Measurements from ENCODE around the gene GSKIP. TPM values are rescaled to one million over a fixed set of nuclear protein-coding genes. Genes with fewer than 3 reads are reported as not detected.

The GSKIP gene
- total and polyA plus RNA-seq, 2 experiments from 2014 or later: 17.4 to 50.9 TPM

- H3K27ac Mint-ChIP-seq: no peak overlapping the region
- Histone ChIP-seq H2AFZ (no peak overlapping the region), H3K4me1 (ENCODE audit: insufficient read depth) (no peaks in the 10 kb centered on the region), H3K27ac (ENCODE audit: low read depth) (no peak overlapping the region), H3F3A (replicated peaks; ENCODE audit: low read depth) (no peaks in the 10 kb centered on the region), H3K27me3 (ENCODE audit: insufficient read depth) (no peaks in the 10 kb centered on the region), H3K9me2 (ENCODE audit: insufficient read depth) (no peaks in the 10 kb centered on the region), H3K36me3 (ENCODE audit: insufficient read depth) (no peaks in the 10 kb centered on the region), H3K79me2 (replicated peaks; ENCODE audit: insufficient read depth) (peaks cover 87% of the 10 kb centered on the region), H3K4me3 (no peak overlapping the region), H4K20me1 (replicated peaks; ENCODE audit: insufficient read depth) (peaks cover 11% of the 10 kb centered on the region), H3K4me2 (no peak overlapping the region)
- H3K36me3 Mint-ChIP-seq (ENCODE audit: low read depth): peaks cover 10% of the 10 kb centered on the region; the same call in 2 of the 3 replicates
- H3K4me3 Mint-ChIP-seq: no peak overlapping the region
- H3K9me3 Mint-ChIP-seq: peaks cover 6% of the 10 kb centered on the region; the same call in 2 of the 3 replicates
- no peaks in the 10 kb centered on the region for H3K27me3 Mint-ChIP-seq (ENCODE audit: insufficient read depth, low read depth, poor library complexity)
- no peak for ATAC-seq
- no peak for DNase-seq (ENCODE audit: low spot score)
- peaks cover 12% of the 10 kb centered on the region for H3K4me1 Mint-ChIP-seq
- TF ChIP-seq ZNF114 (CRISPR knock-in tag; IDR thresholded peaks at IDR 0.05): no peak
- TF ChIP-seq EZH2 (IDR thresholded peaks at IDR 0.05; ENCODE audit: low read depth, unreplicated experiment): no peak
- TF ChIP-seq POLR2AphosphoS5 (IDR thresholded peaks at IDR 0.05; ENCODE audit: low read depth): no peak
- TF ChIP-seq CREB1 (CRISPR knock-in tag; IDR thresholded peaks at IDR 0.05; ENCODE audit: low read depth): no peak
- no peak for TF ChIP-seq NANOG (IDR thresholded peaks at IDR 0.05; ENCODE audit: borderline replicate concordance)
Measured at GRCh38 chr14:96370528-96370927, 7.2 kb downstream of the GSKIP start.

GRCh38 chr14:96373538-96373937, 10.2 kb downstream of the GSKIP start:
- no peak for TF ChIP-seq ZNF462 (CRISPR knock-in tag; IDR thresholded peaks at IDR 0.05)
- TF ChIP-seq CTCF (conservative IDR thresholded peaks at IDR 0.05; ENCODE audit: low read depth in 2 of 2): no peak
- no peak for TF ChIP-seq STAT1 (IDR thresholded peaks at IDR 0.05; ENCODE audit: unreplicated experiment)
- no peak for TF ChIP-seq ZNF114 (CRISPR knock-in tag; IDR thresholded peaks at IDR 0.05)
- TF ChIP-seq ZNF331 (CRISPR knock-in tag; IDR thresholded peaks at IDR 0.05; ENCODE audit: low read depth): no peak
- no peak for TF ChIP-seq EZH2phosphoT487 (IDR thresholded peaks at IDR 0.05; ENCODE audit: unreplicated experiment)

More at GRCh38 chr14:96373538-96373937, 10.2 kb downstream of the GSKIP start:
- no peaks in the 10 kb centered on the region for H3K9me2 ChIP-seq (ENCODE audit: insufficient read depth)
- no peak overlapping the region for H3K27ac Mint-ChIP-seq
- no peak overlapping the region for H3K27ac ChIP-seq (ENCODE audit: low read depth)
- no peak overlapping the region for H3K4me3 ChIP-seq
- H3K9me3 Mint-ChIP-seq: peaks cover 6% of the 10 kb centered on the region; the same call in 2 of the 3 replicates
- no peak overlapping the region for H3K4me2 ChIP-seq
- H3K36me3 ChIP-seq (ENCODE audit: insufficient read depth): no peaks in the 10 kb centered on the region
- no peak overlapping the region for H3K4me3 Mint-ChIP-seq
- peaks cover 17% of the 10 kb centered on the region; the same call in 1 of the 2 replicates for H3K4me1 ChIP-seq (ENCODE audit: insufficient read depth)
- peaks cover 15% of the 10 kb centered on the region for H4K20me1 ChIP-seq (replicated peaks; ENCODE audit: insufficient read depth)
- no peaks in the 10 kb centered on the region for H3K27me3 Mint-ChIP-seq (ENCODE audit: insufficient read depth, low read depth, poor library complexity)
- no peaks in the 10 kb centered on the region for H3K27me3 ChIP-seq (ENCODE audit: insufficient read depth)
- H3K79me2 ChIP-seq (replicated peaks; ENCODE audit: insufficient read depth): peaks cover 73% of the 10 kb centered on the region
- H3K4me1 Mint-ChIP-seq: peaks cover 18% of the 10 kb centered on the region
- peaks cover 10% of the 10 kb centered on the region; the same call in 2 of the 3 replicates for H3K36me3 Mint-ChIP-seq (ENCODE audit: low read depth)
- no peaks in the 10 kb centered on the region for H3F3A ChIP-seq (replicated peaks; ENCODE audit: low read depth)
- DNase-seq (ENCODE audit: low spot score) (no peak), ATAC-seq (no peak)
- H2AFZ ChIP-seq: no peak overlapping the region
